ENCODE results near the gene BUD31. TPM values are rescaled to one million over a fixed set of nuclear protein-coding genes. Genes with fewer than 3 reads are reported as not detected.
A peak's percentile ranks its signal among the peaks of the same experiment; 100 is the strongest.

The BUD31 gene
- total RNA-seq, 2 experiments from 2014 or later: 100 to 118 TPM

- no peak for DNase-seq (ENCODE audit: low spot score)
- H3K9me3 ChIP-seq (ENCODE audit: low read length): no peaks in the 10 kb centered on the region
- peaks cover 20% of the 10 kb centered on the region for H3K36me3 ChIP-seq (ENCODE audit: insufficient read depth, low read length)
- H3K4me3 ChIP-seq (ENCODE audit: low read depth, low read length, poor library complexity, severe bottlenecking): no peak overlapping the region
- no peaks in the 10 kb centered on the region for H4K20me1 ChIP-seq (ENCODE audit: insufficient read depth, low read length)
- TF ChIP-seq EZH2phosphoT487 (IDR thresholded peaks at IDR 0.05; ENCODE audit: borderline replicate concordance, low read depth, low read length): no peak
- TF ChIP-seq, protein P1, sequence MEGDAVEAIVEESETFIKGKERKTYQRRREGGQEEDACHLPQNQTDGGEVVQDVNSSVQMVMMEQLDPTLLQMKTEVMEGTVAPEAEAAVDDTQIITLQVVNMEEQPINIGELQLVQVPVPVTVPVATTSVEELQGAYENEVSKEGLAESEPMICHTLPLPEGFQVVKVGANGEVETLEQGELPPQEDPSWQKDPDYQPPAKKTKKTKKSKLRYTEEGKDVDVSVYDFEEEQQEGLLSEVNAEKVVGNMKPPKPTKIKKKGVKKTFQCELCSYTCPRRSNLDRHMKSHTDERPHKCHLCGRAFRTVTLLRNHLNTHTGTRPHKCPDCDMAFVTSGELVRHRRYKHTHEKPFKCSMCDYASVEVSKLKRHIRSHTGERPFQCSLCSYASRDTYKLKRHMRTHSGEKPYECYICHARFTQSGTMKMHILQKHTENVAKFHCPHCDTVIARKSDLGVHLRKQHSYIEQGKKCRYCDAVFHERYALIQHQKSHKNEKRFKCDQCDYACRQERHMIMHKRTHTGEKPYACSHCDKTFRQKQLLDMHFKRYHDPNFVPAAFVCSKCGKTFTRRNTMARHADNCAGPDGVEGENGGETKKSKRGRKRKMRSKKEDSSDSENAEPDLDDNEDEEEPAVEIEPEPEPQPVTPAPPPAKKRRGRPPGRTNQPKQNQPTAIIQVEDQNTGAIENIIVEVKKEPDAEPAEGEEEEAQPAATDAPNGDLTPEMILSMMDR (conservative IDR thresholded peaks at IDR 0.05; ENCODE audit: low read length): no peak
- peaks cover 13% of the 10 kb centered on the region for H3K4me1 ChIP-seq (ENCODE audit: insufficient read depth, low read length, poor library complexity, severe bottlenecking)
- intact Hi-C loops (cut with micrococcal nuclease; ENCODE audit: unreplicated experiment): loop anchor here (5.0 kb wide), 1 partner anchor 35 kb away; the partner anchor contains the start of genes BUD31 and PDAP1
- peaks cover 27% of the 10 kb centered on the region for H3K79me2 ChIP-seq (ENCODE audit: insufficient read depth, low read depth, low read length)
- H2AFZ ChIP-seq (ENCODE audit: low read length): no peak overlapping the region
- H3K9me2 ChIP-seq (ENCODE audit: insufficient read depth, low read length): no peaks in the 10 kb centered on the region
- BruUV-seq (replicated peaks): no TSS peak
- POLR2A ChIA-PET: interaction anchor here (0.5 to 0.6 kb wide), 4 partner anchors 61 to 1016 kb away, joined by 3 to 5 read pairs (median 4); no protein-coding TSS in a partner anchor
- CTCF ChIA-PET (ENCODE audit: unreplicated experiment): no interaction called here
- no peak overlapping the region for H3K4me2 ChIP-seq (ENCODE audit: low read length)
- no peak overlapping the region for H3K27ac ChIP-seq (ENCODE audit: low read depth, low read length, poor library complexity, severe bottlenecking)
Observed at GRCh38 chr7:99372275-99373090, 36.3 kb upstream of the BUD31 start.

DNA sequence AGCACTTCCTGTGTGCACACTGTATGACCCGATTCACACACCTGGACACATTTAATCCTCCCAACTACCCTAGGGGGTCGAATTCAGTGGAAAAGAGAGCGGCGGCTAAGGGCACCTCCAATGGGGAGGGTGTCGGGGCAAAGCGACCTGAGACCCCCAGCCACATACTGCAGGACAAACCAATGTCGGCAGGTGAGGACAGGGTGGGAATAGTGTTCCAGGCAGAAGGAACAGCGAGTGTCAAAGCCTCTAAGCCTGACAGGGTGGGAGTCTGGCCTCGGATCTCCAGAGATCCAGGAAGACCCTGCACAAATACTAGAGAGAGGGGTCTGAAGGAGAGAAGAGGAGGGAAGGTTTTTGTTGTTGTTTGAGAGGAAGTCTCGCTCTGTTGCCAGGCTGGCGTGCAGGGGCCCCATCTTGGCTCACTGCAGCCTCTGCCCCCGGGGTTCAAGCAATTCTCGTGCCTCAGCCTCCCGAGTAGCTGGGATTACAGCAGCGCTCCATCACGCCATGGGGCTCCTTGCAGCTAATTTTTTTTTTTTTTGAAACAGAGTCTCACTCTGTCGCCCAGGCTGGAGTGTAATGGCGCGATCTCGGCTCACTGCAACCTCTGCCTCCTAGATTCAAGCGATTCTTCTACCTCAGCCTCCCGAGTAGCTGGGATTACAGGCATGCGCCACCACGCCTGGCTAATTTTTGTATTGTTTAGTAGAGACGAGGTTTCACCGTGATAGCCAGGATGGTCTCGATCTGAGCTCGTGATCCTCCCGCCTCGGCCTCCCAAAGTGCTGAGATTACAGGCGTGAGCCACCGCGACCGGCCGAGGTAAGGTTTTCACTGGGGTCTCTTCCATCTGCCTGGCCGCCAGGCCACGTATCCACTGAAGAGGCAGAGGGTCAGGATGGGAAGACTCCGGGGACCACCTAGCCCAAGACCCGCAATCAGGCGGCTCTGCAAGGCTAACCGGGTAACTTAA lies 35.4 kb upstream of the BUD31 start:
- Histone ChIP-seq H3K9me2 (ENCODE audit: insufficient read depth, low read length) (no peaks in the 10 kb centered on the region), H3K4me2 (ENCODE audit: low read length) (peak overlapping the region; percentile 74), H4K20me1 (ENCODE audit: insufficient read depth, low read length) (no peaks in the 10 kb centered on the region), H3K27ac (ENCODE audit: low read depth, low read length, poor library complexity, severe bottlenecking) (no peak overlapping the region), H2AFZ (ENCODE audit: low read length) (peak overlapping the region; percentile 84; the same call in 1 of the 2 replicates), H3K36me3 (ENCODE audit: insufficient read depth, low read length) (peaks cover 27% of the 10 kb centered on the region), H3K79me2 (ENCODE audit: insufficient read depth, low read depth, low read length) (peaks cover 33% of the 10 kb centered on the region), H3K4me3 (ENCODE audit: low read depth, low read length, poor library complexity, severe bottlenecking) (peak overlapping the region; percentile 90), H3K4me1 (ENCODE audit: insufficient read depth, low read length, poor library complexity, severe bottlenecking) (peaks cover 15% of the 10 kb centered on the region), H3K9me3 (ENCODE audit: low read length) (no peaks in the 10 kb centered on the region; the same call in 1 of the 2 replicates)
- ChIA-PET CTCF (ENCODE audit: unreplicated experiment) (no interaction called here), POLR2A (interaction anchor here (0.5 to 0.6 kb wide), 4 partner anchors 60 to 1015 kb away, joined by 3 to 4 read pairs (median 3); no protein-coding TSS in a partner anchor)
- intact Hi-C loops (cut with micrococcal nuclease; ENCODE audit: unreplicated experiment): loop anchor here (5.0 kb wide), 1 partner anchor 34 kb away; the partner anchor contains the start of genes BUD31 and PDAP1
- TF ChIP-seq EZH2phosphoT487 (IDR thresholded peaks at IDR 0.05; ENCODE audit: borderline replicate concordance, low read depth, low read length): no peak
- TF ChIP-seq, protein P1 (conservative IDR thresholded peaks at IDR 0.05; ENCODE audit: low read length): no peak
- BruUV-seq (replicated peaks): no TSS peak
- no peak for DNase-seq (ENCODE audit: low spot score)
